ENCODE data around the gene TMOD3.

TMOD3 gene

DNA sequence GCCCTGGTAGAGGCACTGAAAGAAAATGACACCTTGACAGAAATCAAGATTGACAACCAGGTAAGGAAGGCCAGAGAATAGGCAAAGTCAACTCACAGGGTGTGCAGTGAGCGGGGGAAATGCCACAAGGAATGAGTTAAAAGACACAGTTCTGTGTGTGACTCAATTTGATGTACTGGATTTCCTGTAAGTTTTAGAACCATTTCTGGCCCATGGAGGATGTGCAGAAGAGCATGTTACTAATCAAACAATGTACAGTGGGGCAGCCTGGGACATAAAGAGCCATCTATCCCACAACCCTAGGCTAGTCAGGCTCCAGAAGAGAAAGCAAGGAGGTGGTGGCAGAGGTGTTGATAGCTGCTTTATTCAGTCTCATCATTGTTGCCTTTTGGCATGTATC is 31.2 kb upstream of the TMOD3 start:
- Histone ChIP-seq H3K4me1 (ENCODE audit: control insufficient read depth, insufficient read depth, low read length, poor library complexity, severe bottlenecking) (no peaks in the 10 kb centered on the region), H3K27me3 (replicated peaks; ENCODE audit: control insufficient read depth, insufficient read depth, low read length, poor library complexity, severe bottlenecking) (no peaks in the 10 kb centered on the region), H3K36me3 (ENCODE audit: control insufficient read depth, insufficient read depth, low read length) (peaks cover 4% of the 10 kb centered on the region), H3K9me3 (ENCODE audit: control insufficient read depth, low read length) (no peaks in the 10 kb centered on the region), H3K27ac (ENCODE audit: insufficient read depth, low read length, poor library complexity, severe bottlenecking) (no peak overlapping the region), H3K4me3 (ENCODE audit: insufficient read depth, low read depth, low read length, poor library complexity, severe bottlenecking) (no peak overlapping the region)
- DNase-seq, result no peak

DNA sequence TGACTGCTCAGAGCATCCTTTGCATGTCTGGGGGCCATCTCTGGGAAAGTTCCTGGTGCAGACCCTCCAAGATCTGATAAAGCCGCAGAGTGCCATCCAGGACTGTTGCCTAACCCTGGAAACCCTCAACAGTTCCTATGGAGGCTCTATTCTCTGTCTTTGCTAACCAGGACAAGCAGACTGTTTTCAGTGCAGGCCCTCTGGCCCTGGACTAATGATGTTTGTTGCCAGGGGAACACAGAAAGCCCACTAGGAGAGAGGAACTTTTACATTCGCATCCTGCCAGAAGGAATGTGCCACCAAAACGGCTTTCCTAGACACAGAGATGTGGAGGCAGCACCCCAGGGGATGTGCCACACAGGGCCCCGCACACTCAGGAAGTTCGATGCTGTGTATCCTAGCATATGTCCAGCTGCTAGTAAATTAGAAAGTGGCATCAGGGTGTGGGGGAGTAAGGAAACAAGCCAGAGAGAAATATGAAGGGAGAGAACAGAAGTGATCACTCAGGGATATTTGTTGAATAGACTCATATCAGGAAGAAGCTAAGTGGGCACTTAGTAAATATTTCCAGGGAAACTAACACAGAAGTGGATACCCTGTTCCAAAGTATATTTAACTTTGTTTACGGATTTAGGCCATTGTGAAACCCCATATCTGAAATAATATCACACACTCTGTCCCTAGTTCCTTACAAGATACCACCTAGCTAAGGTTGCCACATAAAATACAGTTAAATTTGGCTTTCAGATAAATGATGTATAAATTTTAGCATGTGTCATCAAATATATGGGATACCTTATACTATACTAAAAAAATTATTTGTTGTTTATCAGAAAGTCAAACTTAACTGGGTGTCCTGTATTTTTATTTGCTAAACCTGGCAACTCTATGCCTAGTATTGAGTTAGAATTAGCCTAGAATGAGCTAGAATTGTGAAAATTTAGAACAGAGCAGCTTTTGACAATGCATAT is 29.9 kb upstream of the TMOD3 start:
- H3K4me1 ChIP-seq (ENCODE audit: control insufficient read depth, insufficient read depth, low read length, poor library complexity, severe bottlenecking), result no peaks in the 10 kb centered on the region
- H3K4me3 ChIP-seq (ENCODE audit: insufficient read depth, low read depth, low read length, poor library complexity, severe bottlenecking), result no peak overlapping the region
- H3K36me3 ChIP-seq (ENCODE audit: control insufficient read depth, insufficient read depth, low read length), result peaks cover 4% of the 10 kb centered on the region
- H3K9me3 ChIP-seq (ENCODE audit: control insufficient read depth, low read length), result no peaks in the 10 kb centered on the region
- H3K27ac ChIP-seq (ENCODE audit: insufficient read depth, low read length, poor library complexity, severe bottlenecking), result no peak overlapping the region
- H3K27me3 ChIP-seq (replicated peaks; ENCODE audit: control insufficient read depth, insufficient read depth, low read length, poor library complexity, severe bottlenecking), result no peaks in the 10 kb centered on the region
- no peak for DNase-seq

DNA sequence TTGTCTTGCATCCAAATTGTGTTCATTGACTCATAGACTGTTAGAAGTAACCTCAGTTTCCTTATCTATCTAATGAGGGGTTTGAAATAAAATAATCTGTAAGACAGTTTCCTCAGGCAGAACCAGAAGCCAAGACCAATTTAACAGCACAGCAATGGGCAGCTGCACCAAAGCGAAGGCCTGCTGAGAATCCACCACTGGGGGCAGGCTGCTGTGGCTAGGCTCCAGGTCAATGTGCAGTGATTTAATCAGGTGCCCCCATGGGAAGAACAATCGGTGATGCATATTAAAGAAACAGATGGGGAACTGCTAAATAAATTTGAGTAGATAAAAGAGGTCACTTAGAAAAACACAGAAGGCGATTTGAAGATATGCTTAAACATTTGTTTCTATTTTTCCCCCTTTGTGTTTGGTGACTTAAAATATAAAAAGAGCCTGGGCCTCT is 28.0 kb upstream of the TMOD3 start:
- no peak overlapping the region for H3K27ac ChIP-seq (ENCODE audit: insufficient read depth, low read length, poor library complexity, severe bottlenecking)
- no peaks in the 10 kb centered on the region for H3K4me1 ChIP-seq (ENCODE audit: control insufficient read depth, insufficient read depth, low read length, poor library complexity, severe bottlenecking)
- no peak overlapping the region for H3K4me3 ChIP-seq (ENCODE audit: insufficient read depth, low read depth, low read length, poor library complexity, severe bottlenecking)
- no peaks in the 10 kb centered on the region for H3K9me3 ChIP-seq (ENCODE audit: control insufficient read depth, low read length)
- no peak for DNase-seq
- peaks cover 4% of the 10 kb centered on the region for H3K36me3 ChIP-seq (ENCODE audit: control insufficient read depth, insufficient read depth, low read length)
- H3K27me3 ChIP-seq (replicated peaks; ENCODE audit: control insufficient read depth, insufficient read depth, low read length, poor library complexity, severe bottlenecking), result no peaks in the 10 kb centered on the region

DNA sequence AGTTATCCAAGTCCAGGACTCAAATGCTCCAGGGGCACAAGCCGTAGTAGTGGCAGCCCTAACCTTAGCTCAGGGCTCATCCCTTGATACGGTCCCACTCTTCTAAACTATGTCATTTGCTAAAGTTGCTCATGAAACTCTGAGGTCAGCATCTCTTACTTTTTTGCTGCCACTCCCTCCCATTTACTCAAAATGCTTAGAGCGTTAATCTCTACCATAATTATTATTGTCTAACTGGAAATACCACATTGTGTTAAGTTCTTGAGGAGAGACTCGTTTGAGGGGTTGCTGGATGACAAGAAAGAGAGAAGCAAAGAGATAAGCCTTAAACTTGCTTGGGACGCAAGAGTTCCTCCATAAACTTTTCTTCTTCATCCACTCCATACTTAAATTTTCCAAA is 26.9 kb upstream of the TMOD3 start:
- no peak overlapping the region for H3K4me3 ChIP-seq (ENCODE audit: insufficient read depth, low read depth, low read length, poor library complexity, severe bottlenecking)
- no peaks in the 10 kb centered on the region for H3K9me3 ChIP-seq (ENCODE audit: control insufficient read depth, low read length)
- H3K36me3 ChIP-seq (ENCODE audit: control insufficient read depth, insufficient read depth, low read length), result peaks cover 12% of the 10 kb centered on the region
- no peaks in the 10 kb centered on the region for H3K4me1 ChIP-seq (ENCODE audit: control insufficient read depth, insufficient read depth, low read length, poor library complexity, severe bottlenecking)
- no peak for DNase-seq
- no peak overlapping the region for H3K27ac ChIP-seq (ENCODE audit: insufficient read depth, low read length, poor library complexity, severe bottlenecking)
- no peaks in the 10 kb centered on the region for H3K27me3 ChIP-seq (replicated peaks; ENCODE audit: control insufficient read depth, insufficient read depth, low read length, poor library complexity, severe bottlenecking)

DNA sequence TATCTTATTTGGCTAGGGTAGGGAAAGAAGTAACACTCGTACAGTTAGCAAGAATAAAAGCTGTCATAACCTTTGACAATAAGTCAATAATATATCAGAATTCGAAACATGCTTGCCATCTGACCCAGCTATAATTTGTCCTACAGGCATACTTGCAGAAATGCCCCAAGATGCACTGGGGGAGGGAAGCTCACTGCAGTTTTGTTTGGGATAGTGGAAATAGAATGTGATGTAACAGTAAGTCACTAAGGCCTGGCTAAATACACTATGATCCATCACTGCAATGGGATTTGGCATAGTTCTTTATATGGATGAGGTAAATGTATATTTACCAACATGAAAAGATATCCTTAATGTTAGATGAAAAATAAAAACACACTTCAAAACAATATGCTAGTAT is 25.5 kb upstream of the TMOD3 start:
- DNase-seq, result no peak
- H3K9me3 ChIP-seq (ENCODE audit: control insufficient read depth, low read length), result no peaks in the 10 kb centered on the region
- no peak overlapping the region for H3K4me3 ChIP-seq (ENCODE audit: insufficient read depth, low read depth, low read length, poor library complexity, severe bottlenecking)
- no peaks in the 10 kb centered on the region for H3K27me3 ChIP-seq (replicated peaks; ENCODE audit: control insufficient read depth, insufficient read depth, low read length, poor library complexity, severe bottlenecking)
- H3K4me1 ChIP-seq (ENCODE audit: control insufficient read depth, insufficient read depth, low read length, poor library complexity, severe bottlenecking), result no peaks in the 10 kb centered on the region
- H3K36me3 ChIP-seq (ENCODE audit: control insufficient read depth, insufficient read depth, low read length), result peaks cover 15% of the 10 kb centered on the region
- H3K27ac ChIP-seq (ENCODE audit: insufficient read depth, low read length, poor library complexity, severe bottlenecking), result no peak overlapping the region

DNA sequence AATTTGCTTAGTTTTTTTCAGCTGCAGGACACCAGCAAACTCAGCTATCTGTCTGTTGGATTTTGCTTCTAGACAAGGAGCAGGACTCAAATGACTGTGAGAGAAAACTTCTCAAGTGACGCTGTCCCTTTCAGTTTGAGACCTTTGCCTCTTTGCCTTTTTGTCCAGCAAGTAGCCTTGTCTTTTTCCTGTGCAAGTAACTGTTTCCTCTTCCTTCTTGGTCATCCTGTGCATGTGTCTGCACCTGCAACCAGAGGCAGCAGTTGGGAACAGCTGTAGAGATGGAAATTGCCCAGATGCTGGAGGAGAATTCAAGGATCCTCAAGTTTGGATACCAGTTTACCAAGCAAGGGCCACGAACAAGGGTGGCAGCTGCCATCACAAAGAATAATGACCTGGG is 23.3 kb upstream of the TMOD3 start:
- no peak for DNase-seq
- H3K27me3 ChIP-seq (replicated peaks; ENCODE audit: control insufficient read depth, insufficient read depth, low read length, poor library complexity, severe bottlenecking), result no peaks in the 10 kb centered on the region
- H3K4me1 ChIP-seq (ENCODE audit: control insufficient read depth, insufficient read depth, low read length, poor library complexity, severe bottlenecking), result no peaks in the 10 kb centered on the region
- no peaks in the 10 kb centered on the region for H3K9me3 ChIP-seq (ENCODE audit: control insufficient read depth, low read length)
- H3K4me3 ChIP-seq (ENCODE audit: insufficient read depth, low read depth, low read length, poor library complexity, severe bottlenecking), result no peak overlapping the region
- H3K36me3 ChIP-seq (ENCODE audit: control insufficient read depth, insufficient read depth, low read length), result peaks cover 20% of the 10 kb centered on the region
- no peak overlapping the region for H3K27ac ChIP-seq (ENCODE audit: insufficient read depth, low read length, poor library complexity, severe bottlenecking)

DNA sequence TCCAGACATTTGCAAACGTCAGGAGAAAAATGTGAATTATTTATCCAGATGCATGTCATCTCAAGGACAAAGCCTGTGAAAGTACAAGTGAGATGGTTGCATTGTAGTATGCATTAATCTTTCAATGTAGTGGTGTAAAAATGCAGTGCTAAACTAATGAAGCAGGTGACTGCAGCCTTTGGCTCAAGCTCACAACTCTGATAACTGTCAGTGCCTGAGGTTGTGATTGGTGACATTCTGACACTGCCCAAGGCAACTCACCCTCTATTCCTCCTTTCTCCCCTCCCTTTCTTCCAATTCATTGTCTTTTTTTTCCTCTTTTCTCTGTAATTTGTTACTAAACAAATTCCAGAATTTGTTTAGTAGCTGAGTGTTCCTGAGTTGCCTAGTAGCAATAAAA is 20.0 kb upstream of the TMOD3 start:
- H3K9me3 ChIP-seq (ENCODE audit: control insufficient read depth, low read length), result no peaks in the 10 kb centered on the region
- no peak overlapping the region for H3K4me3 ChIP-seq (ENCODE audit: insufficient read depth, low read depth, low read length, poor library complexity, severe bottlenecking)
- H3K36me3 ChIP-seq (ENCODE audit: control insufficient read depth, insufficient read depth, low read length), result peaks cover 17% of the 10 kb centered on the region
- H3K4me1 ChIP-seq (ENCODE audit: control insufficient read depth, insufficient read depth, low read length, poor library complexity, severe bottlenecking), result no peaks in the 10 kb centered on the region
- H3K27ac ChIP-seq (ENCODE audit: insufficient read depth, low read length, poor library complexity, severe bottlenecking), result no peak overlapping the region
- no peak for DNase-seq
- no peaks in the 10 kb centered on the region for H3K27me3 ChIP-seq (replicated peaks; ENCODE audit: control insufficient read depth, insufficient read depth, low read length, poor library complexity, severe bottlenecking)

DNA sequence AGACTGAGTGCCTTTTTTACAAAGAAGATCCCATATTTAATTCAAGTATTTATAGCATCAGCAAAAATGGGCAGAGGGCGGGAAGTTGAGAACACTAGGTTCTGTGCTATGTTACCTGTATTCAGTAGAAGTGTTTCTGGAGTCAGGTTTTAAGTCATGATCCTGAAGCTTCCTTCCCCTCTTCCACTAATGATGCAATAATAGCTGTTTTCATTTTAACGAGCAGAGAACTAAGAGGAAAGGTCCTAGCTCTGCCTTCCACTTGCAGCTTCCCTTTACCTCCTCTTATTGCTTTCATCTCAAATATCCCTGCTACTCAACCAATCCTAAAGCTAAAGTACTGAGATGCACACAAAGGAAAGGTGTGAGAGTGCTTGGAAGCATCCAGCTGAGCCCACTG is 16.9 kb upstream of the TMOD3 start:
- no peak for DNase-seq
- H3K9me3 ChIP-seq (ENCODE audit: control insufficient read depth, low read length), result no peaks in the 10 kb centered on the region
- H3K27me3 ChIP-seq (replicated peaks; ENCODE audit: control insufficient read depth, insufficient read depth, low read length, poor library complexity, severe bottlenecking), result no peaks in the 10 kb centered on the region
- H3K4me3 ChIP-seq (ENCODE audit: insufficient read depth, low read depth, low read length, poor library complexity, severe bottlenecking), result no peak overlapping the region
- no peak overlapping the region for H3K27ac ChIP-seq (ENCODE audit: insufficient read depth, low read length, poor library complexity, severe bottlenecking)
- H3K4me1 ChIP-seq (ENCODE audit: control insufficient read depth, insufficient read depth, low read length, poor library complexity, severe bottlenecking), result no peaks in the 10 kb centered on the region
- peaks cover 9% of the 10 kb centered on the region for H3K36me3 ChIP-seq (ENCODE audit: control insufficient read depth, insufficient read depth, low read length)

DNA sequence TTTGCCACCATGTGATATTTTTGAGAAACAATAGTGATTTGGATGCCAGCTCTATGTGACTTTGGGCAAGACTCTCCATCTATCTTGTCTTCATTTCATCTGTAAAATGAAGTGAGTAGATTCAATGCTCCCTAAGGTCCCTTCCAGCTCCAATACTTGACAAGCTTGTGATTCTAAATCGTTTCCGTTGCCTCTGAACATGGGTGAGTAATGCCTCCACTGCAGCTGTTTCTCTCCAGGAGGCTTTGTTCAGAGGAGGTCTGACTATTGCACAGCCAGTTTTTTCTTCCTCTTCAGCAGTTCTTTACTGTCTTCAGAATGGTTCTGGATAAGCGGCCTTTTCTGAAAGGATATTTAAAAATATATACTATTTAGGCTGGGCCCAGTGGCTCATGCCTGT is 14.8 kb upstream of the TMOD3 start:
- Histone ChIP-seq H3K27ac (ENCODE audit: insufficient read depth, low read length, poor library complexity, severe bottlenecking) (no peak overlapping the region), H3K36me3 (ENCODE audit: control insufficient read depth, insufficient read depth, low read length) (no peaks in the 10 kb centered on the region), H3K4me3 (ENCODE audit: insufficient read depth, low read depth, low read length, poor library complexity, severe bottlenecking) (no peak overlapping the region), H3K4me1 (ENCODE audit: control insufficient read depth, insufficient read depth, low read length, poor library complexity, severe bottlenecking) (no peaks in the 10 kb centered on the region), H3K27me3 (replicated peaks; ENCODE audit: control insufficient read depth, insufficient read depth, low read length, poor library complexity, severe bottlenecking) (no peaks in the 10 kb centered on the region), H3K9me3 (ENCODE audit: control insufficient read depth, low read length) (no peaks in the 10 kb centered on the region)
- DNase-seq, result no peak

DNA sequence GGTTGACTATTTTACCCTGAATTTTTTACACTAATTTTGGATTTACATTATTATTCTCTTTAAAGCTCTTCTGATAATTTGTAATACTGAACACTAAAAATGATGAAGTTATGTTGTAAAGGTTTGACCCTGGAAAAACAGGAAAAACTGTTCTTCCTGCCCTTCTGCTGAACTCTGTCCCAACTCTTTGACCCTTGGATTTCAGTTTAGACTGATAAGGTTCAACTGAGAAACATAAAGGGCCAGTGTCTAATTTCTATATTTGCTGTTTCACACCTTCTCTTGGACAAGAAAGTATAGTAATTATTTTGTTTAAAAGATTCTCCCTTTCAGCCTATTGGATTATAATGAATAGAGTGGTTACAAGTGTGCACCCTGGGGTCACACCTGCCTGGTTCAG is 12.8 kb upstream of the TMOD3 start:
- Histone ChIP-seq H3K4me3 (ENCODE audit: insufficient read depth, low read depth, low read length, poor library complexity, severe bottlenecking) (no peak overlapping the region), H3K9me3 (ENCODE audit: control insufficient read depth, low read length) (no peaks in the 10 kb centered on the region), H3K27me3 (replicated peaks; ENCODE audit: control insufficient read depth, insufficient read depth, low read length, poor library complexity, severe bottlenecking) (no peaks in the 10 kb centered on the region), H3K27ac (ENCODE audit: insufficient read depth, low read length, poor library complexity, severe bottlenecking) (no peak overlapping the region), H3K4me1 (ENCODE audit: control insufficient read depth, insufficient read depth, low read length, poor library complexity, severe bottlenecking) (no peaks in the 10 kb centered on the region), H3K36me3 (ENCODE audit: control insufficient read depth, insufficient read depth, low read length) (no peaks in the 10 kb centered on the region)
- no peak for DNase-seq
